CD4-positive, alpha-beta T cell (primary cell): ENCODE measurements around the gene LMOD1. TPM values are rescaled to one million over a fixed set of nuclear protein-coding genes. Genes with fewer than 3 reads are reported as not detected.

ENCODE experiments used
- ATAC-seq: fragments of 200-7000 bp; cut with Tn5 transposase; one replicate; pipeline ENCODE4 v1.10.0; 2022; ENCODE audit warnings: mild to moderate bottlenecking; ENCODE audit not compliant: poor library complexity
- CTCF ChIA-PET: fragments of 350-600 bp; sonication (Branson Sonifier 250); formaldehyde crosslinking; loops from one replicate; lab custom pipeline; 2021; ENCODE audit warnings: antibody characterized with exemption, inconsistent platforms; lab: Charles Lee
- POLR2A ChIA-PET: fragments of 350-600 bp; sonication (Branson Sonifier 250); formaldehyde crosslinking; loops from one replicate; lab custom pipeline; 2021; ENCODE audit warnings: antibody characterized with exemption, inconsistent platforms; lab: Charles Lee
- DNase-seq, 14 experiments: peaks; one replicate each; pipeline ENCODE4 v3.0.0-alpha.2; 2013 to 2020; ENCODE audit warnings: mixed read lengths in 2 of 14
- H3K27ac ChIP-seq, 2 donors: one replicate each; pipeline versions ENCODE4 v1.5.1 to v1.7.0; 2013; ENCODE audit warnings: low read length in 2 of 2, low read depth in 1 of 2, mild to moderate bottlenecking in 1 of 2
- H3K27me3 ChIP-seq, 2 experiments: 1 replicate in 1 of 2; 2 replicates in 1 of 2; pipeline versions ENCODE4 v1.6.1 to v1.7.0; 2013; ENCODE audit warnings: low read length in 2 of 2, control low read depth in 1 of 2, mild to moderate bottlenecking in 1 of 2, moderate library complexity in 1 of 2; ENCODE audit not compliant: insufficient read depth in 2 of 2, control insufficient read depth in 1 of 2
- H3K36me3 ChIP-seq: one replicate; pipeline ENCODE4 v1.6.1; 2013; ENCODE audit warnings: low read length, control low read depth; ENCODE audit not compliant: insufficient read depth
- H3K4me1 ChIP-seq: one replicate; pipeline ENCODE4 v1.6.1; 2013; ENCODE audit warnings: low read length, control low read depth; ENCODE audit not compliant: insufficient read depth
- H3K4me3 ChIP-seq: one replicate; pipeline ENCODE4 v1.5.1; 2013; ENCODE audit warnings: mild to moderate bottlenecking, low read length, moderate library complexity
- H3K9me3 ChIP-seq, 2 experiments: 1 replicate in 1 of 2; 2 replicates in 1 of 2; pipeline versions ENCODE4 v1.6.1 to v1.7.0; 2013; ENCODE audit warnings: low read length in 2 of 2, mild to moderate bottlenecking in 2 of 2, control low read depth in 1 of 2, moderate library complexity in 1 of 2; ENCODE audit not compliant: control insufficient read depth in 1 of 2, insufficient read depth in 1 of 2
- H3K27ac Mint-ChIP-seq: one replicate; pipeline ENCODE4 v1.8.0; 2020; ENCODE audit warnings: mixed read lengths
- H3K27me3 Mint-ChIP-seq: one replicate; pipeline ENCODE4 v1.8.0; 2021; ENCODE audit warnings: mixed read lengths
- H3K36me3 Mint-ChIP-seq: one replicate; pipeline ENCODE4 v1.8.0; 2021; ENCODE audit warnings: low read depth, mixed read lengths
- H3K4me1 Mint-ChIP-seq: one replicate; pipeline ENCODE4 v1.8.0; 2021; ENCODE audit warnings: low read depth, mixed read lengths
- H3K4me3 Mint-ChIP-seq: one replicate; pipeline ENCODE4 v1.8.0; 2020; ENCODE audit warnings: mild to moderate bottlenecking, mixed read lengths
- H3K9me3 Mint-ChIP-seq: one replicate; pipeline ENCODE4 v1.8.0; 2020; ENCODE audit warnings: mixed read lengths
- intact Hi-C, 2 experiments: fragments of 100-400 bp; cut with DNase I in 1 of 2; cut with micrococcal nuclease in 1 of 2; formaldehyde crosslinking; loops; one replicate each; pipeline versions ENCODE4 v1.15.1 to v1.9.0; 2023 to 2025; cut with DNase I, micrococcal nuclease
- total RNA-seq, 174 experiments: library from RNA in 2 of 174; stranded (reverse) in 2 of 174; gene quantifications; one replicate each; pipeline ENCODE4 v1.2.3 and lab custom pipeline; 2021 to 2026
- TF ChIP-seq, protein P1 (sequence below): fragments of 200-600 bp; IDR thresholded peaks from one replicate; pipeline ENCODE4 v1.8.0; 2022; ENCODE audit warnings: antibody characterized with exemption, mild to moderate bottlenecking

LMOD1 gene
- total RNA-seq, 2 experiments from 2014 or later: not detected

DNA sequence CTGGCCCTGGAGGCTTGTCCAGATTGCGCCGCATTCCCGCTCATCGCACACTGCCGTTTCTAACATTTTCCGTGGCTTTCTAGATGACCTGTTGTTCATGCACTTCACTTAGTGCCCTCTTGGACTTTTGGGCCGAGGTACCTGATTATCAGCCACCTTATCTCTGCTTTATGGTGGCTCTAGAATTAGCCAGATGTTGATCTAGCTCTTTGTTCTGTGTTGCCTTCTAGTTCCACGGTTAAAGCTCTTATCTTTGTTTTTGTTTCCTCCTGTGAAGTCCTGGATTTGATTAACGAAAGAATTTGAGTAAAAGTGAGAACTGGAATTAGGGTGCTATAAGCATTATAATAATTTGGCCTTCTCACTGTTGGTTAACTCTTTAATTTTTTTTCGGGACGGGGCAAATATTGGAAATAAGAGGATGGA, 37.0 kb upstream of the LMOD1 start:
- H3K4me1 Mint-ChIP-seq: peaks cover 26% of the 10 kb centered on the region
- no peak for DNase-seq
- peaks cover 17% of the 10 kb centered on the region for H3K4me1 ChIP-seq
- peak overlapping the region; percentile 57 for H3K4me3 ChIP-seq
- no peaks in the 10 kb centered on the region for H3K9me3 Mint-ChIP-seq
- H3K9me3 ChIP-seq: no peaks in the 10 kb centered on the region
- peaks cover 15% of the 10 kb centered on the region for H3K36me3 Mint-ChIP-seq
- H3K4me3 Mint-ChIP-seq: peak overlapping the region; percentile 97
- ATAC-seq: peak; percentile 10
- H3K36me3 ChIP-seq: peaks cover under 1% of the 10 kb centered on the region
- no peaks in the 10 kb centered on the region for H3K27me3 Mint-ChIP-seq
- ChIA-PET CTCF (interaction anchor here (2.4 to 2.9 kb wide), 2 partner anchors 16 to 87 kb away, joined by 7 to 10 read pairs; no protein-coding TSS in a partner anchor), POLR2A (interaction anchor here (0.7 to 2.3 kb wide), 4 partner anchors 10 to 154 kb away, joined by 3 to 14 read pairs (median 6); partner anchors contain the start of genes IPO9 and TIMM17A)
- H3K27ac Mint-ChIP-seq: peak overlapping the region; percentile 84
- intact Hi-C loops: loop anchor here in 1 of 2 experiments (2.0 kb wide), 2 partner anchors 29 to 155 kb away; partner anchors contain the start of genes IPO9 and TIMM17A
- H3K27me3 ChIP-seq: no peaks in the 10 kb centered on the region
- no peak overlapping the region for H3K27ac ChIP-seq
- TF ChIP-seq, protein P1, sequence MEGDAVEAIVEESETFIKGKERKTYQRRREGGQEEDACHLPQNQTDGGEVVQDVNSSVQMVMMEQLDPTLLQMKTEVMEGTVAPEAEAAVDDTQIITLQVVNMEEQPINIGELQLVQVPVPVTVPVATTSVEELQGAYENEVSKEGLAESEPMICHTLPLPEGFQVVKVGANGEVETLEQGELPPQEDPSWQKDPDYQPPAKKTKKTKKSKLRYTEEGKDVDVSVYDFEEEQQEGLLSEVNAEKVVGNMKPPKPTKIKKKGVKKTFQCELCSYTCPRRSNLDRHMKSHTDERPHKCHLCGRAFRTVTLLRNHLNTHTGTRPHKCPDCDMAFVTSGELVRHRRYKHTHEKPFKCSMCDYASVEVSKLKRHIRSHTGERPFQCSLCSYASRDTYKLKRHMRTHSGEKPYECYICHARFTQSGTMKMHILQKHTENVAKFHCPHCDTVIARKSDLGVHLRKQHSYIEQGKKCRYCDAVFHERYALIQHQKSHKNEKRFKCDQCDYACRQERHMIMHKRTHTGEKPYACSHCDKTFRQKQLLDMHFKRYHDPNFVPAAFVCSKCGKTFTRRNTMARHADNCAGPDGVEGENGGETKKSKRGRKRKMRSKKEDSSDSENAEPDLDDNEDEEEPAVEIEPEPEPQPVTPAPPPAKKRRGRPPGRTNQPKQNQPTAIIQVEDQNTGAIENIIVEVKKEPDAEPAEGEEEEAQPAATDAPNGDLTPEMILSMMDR: no peak

DNA sequence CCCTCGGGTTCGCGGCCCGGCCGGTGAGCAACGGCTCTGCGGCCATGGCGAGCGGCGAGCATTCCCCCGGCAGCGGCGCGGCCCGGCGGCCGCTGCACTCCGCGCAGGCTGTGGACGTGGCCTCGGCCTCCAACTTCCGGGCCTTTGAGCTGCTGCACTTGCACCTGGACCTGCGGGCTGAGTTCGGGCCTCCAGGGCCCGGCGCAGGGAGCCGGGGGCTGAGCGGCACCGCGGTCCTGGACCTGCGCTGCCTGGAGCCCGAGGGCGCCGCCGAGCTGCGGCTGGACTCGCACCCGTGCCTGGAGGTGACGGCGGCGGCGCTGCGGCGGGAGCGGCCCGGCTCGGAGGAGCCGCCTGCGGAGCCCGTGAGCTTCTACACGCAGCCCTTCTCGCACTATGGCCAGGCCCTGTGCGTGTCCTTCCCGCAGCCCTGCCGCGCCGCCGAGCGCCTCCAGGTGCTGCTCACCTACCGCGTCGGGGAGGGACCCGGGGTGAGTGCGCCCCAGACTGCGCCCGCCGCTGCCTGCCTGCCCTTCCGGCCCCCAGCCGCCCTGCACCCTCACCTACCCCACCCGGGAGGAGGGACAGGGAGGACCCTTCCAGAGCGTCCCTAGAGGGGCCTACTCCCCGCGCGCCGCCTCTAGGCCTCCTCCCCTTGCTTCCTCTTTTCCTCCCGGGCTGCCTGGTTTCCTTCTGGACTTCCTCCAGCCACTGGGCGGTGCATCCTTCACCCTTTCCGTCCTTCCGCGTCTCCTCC, 36.5 kb upstream of the LMOD1 start, which contains the start of gene RNPEP:
RNPEP (plus strand) TSS at position 26 of the 757 bp plus-strand sequence; CDS start at position 45, 19 bp downstream.
- ATAC-seq (peak; percentile 86), DNase-seq (peak; percentile 21 to 78 (median 51))
- Mint-ChIP-seq H3K27me3 (no peaks in the 10 kb centered on the region), H3K4me3 (peak within 1 kb of the TSS; percentile 97), H3K4me1 (peaks cover 26% of the 10 kb centered on the region), H3K27ac (peak within 1 kb of the TSS; percentile 87), H3K9me3 (no peaks in the 10 kb centered on the region), H3K36me3 (peaks cover 15% of the 10 kb centered on the region)
- no peaks in the 10 kb centered on the region for H3K9me3 ChIP-seq
- peaks cover 17% of the 10 kb centered on the region for H3K4me1 ChIP-seq
- H3K4me3 ChIP-seq: peak within 1 kb of the TSS; percentile 57
- no peaks in the 10 kb centered on the region for H3K27me3 ChIP-seq
- ChIA-PET POLR2A (interaction anchor here (0.6 to 2.3 kb wide), 7 partner anchors 9 to 153 kb away, joined by 3 to 14 read pairs (median 4); partner anchors contain the start of genes IPO9 and TIMM17A), CTCF (interaction anchor here (2.4 to 2.9 kb wide), 2 partner anchors 17 to 87 kb away, joined by 7 to 10 read pairs; no protein-coding TSS in a partner anchor)
- H3K36me3 ChIP-seq: no peaks in the 10 kb centered on the region
- intact Hi-C loops: loop anchor here in 1 of 2 experiments (2.0 kb wide), 2 partner anchors 28 to 154 kb away; partner anchors contain the start of genes IPO9 and TIMM17A
- TF ChIP-seq, protein P1: no peak
- H3K27ac ChIP-seq: no peak within 1 kb of the TSS

DNA sequence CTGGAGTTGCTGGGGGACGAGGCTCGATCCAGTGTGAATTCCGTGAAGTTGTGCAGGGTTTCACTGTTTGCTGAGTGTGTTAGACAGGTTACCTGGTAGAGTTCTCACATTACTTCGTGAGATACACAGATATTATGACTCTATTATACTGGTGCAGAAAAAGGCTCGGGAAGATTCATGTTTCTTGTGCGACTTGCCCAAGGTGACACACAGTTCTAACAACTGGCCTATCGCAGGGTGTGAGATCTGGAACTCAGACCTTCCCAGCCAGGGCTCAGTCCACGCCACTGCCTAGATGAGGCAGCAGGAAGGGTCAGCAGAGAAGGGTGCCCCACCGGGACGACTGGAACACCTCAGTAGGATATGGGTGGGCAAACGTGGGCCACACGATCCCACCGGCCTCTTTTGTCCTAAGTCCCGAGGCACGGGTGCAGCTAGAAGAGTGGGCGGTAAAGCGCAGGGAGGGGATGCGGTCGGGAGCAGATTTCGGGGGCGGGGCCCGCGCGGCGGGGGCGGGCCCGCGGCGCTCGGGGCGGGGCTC, 35.8 kb upstream of the LMOD1 start:
- CTCF ChIA-PET: interaction anchor here (2.4 to 2.9 kb wide), 2 partner anchors 17 to 86 kb away, joined by 7 to 10 read pairs; no protein-coding TSS in a partner anchor
- peak overlapping the region; percentile 87 for H3K27ac Mint-ChIP-seq
- peaks cover 26% of the 10 kb centered on the region for H3K4me1 Mint-ChIP-seq
- H3K9me3 Mint-ChIP-seq: no peaks in the 10 kb centered on the region
- peak overlapping the region; percentile 57 for H3K4me3 ChIP-seq
- H3K27me3 ChIP-seq: no peaks in the 10 kb centered on the region
- peak; percentile 73 for ATAC-seq
- H3K27me3 Mint-ChIP-seq: no peaks in the 10 kb centered on the region
- TF ChIP-seq, protein P1: no peak
- H3K36me3 ChIP-seq: no peaks in the 10 kb centered on the region
- POLR2A ChIA-PET: interaction anchor here (0.7 to 2.3 kb wide), 6 partner anchors 8 to 152 kb away, joined by 3 to 14 read pairs (median 4); partner anchors contain the start of genes IPO9 and TIMM17A
- peaks cover 17% of the 10 kb centered on the region for H3K4me1 ChIP-seq
- peak in 12 of 14 experiments; percentile 44 to 82 (median 60) for DNase-seq
- intact Hi-C loops: loop anchor here in 1 of 2 experiments (2.0 kb wide), 2 partner anchors 27 to 153 kb away; partner anchors contain the start of genes IPO9 and TIMM17A
- H3K27ac ChIP-seq: no peak overlapping the region
- H3K9me3 ChIP-seq: no peaks in the 10 kb centered on the region
- H3K36me3 Mint-ChIP-seq: peaks cover 14% of the 10 kb centered on the region
- peak overlapping the region; percentile 97 for H3K4me3 Mint-ChIP-seq
